Measurements from ENCODE around the gene BRAF. TPM values are rescaled to one million over a fixed set of nuclear protein-coding genes. Genes with fewer than 3 reads are reported as not detected.

The BRAF gene
- total and polyA plus RNA-seq, 2 donors from 2014 or later = 8.0 to 43.9 TPM

DNA sequence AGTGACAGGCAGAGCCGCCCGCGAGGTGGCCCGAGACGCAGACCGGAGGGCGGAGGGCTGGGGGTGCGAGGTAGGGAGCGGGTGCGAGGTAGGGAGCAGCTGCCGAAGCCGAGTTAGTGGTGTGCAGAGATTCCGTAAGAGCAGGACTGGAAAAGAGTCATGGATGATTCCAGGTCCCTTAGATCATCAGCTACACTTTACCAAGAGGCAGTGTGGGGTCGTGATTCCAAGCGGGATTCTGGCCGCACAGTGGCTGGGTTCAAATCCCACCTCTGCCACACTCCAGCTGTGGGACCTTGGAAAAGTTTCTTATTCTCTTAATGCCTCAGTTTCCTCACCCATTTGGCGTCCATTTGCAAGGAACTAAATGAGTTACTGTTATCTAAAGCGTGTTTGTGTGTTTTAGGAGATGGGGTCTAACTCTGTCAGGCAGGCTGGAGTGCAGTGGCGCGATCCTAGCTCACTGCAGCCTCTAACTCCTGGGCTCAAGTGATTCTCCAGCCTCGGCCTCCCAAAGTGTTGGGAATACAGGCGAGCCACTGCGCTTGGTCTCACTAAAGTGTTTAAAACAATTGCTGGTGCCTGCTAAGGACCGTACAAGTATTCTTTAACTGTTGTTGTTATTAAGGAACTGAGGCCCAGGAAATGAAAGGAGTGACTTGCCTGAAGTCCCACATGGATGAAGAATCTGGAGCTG lies 227.1 kb downstream of the BRAF start:
- H3K4me3 ChIP-seq (ENCODE audit: low read length in 3 of 3) = peak overlapping the region; percentile 74 to 83 (median 81)
- no peak for DNase-seq
- H3K27ac ChIP-seq (ENCODE audit: low read depth in 2 of 2, low read length in 2 of 2) = peak overlapping the region in 1 of 2 donors; percentile 92
- no peaks in the 10 kb centered on the region for H3K27me3 ChIP-seq (ENCODE audit: control insufficient read depth, insufficient read depth, low read length)
- no peaks in the 10 kb centered on the region for H3K9me3 ChIP-seq (ENCODE audit: control insufficient read depth in 2 of 3, insufficient read depth in 1 of 3, low read length in 3 of 3)
- peaks cover 0 to 11% (median 9%) of the 10 kb centered on the region in 3 donors for H3K4me1 ChIP-seq (ENCODE audit: control insufficient read depth in 2 of 3, insufficient read depth in 2 of 3, low read depth in 1 of 3, low read length in 3 of 3)
- no peaks in the 10 kb centered on the region for H3K36me3 ChIP-seq (ENCODE audit: control insufficient read depth in 2 of 3, insufficient read depth in 3 of 3, low read length in 3 of 3)
- no peak for FAIRE-seq
- intact Hi-C loops (cut with DNase I) = no loop called here
- peak overlapping the region; percentile 1 to 85 (median 69) for H3K9ac ChIP-seq (ENCODE audit: low read length in 3 of 3)
- TF ChIP-seq, protein P1, sequence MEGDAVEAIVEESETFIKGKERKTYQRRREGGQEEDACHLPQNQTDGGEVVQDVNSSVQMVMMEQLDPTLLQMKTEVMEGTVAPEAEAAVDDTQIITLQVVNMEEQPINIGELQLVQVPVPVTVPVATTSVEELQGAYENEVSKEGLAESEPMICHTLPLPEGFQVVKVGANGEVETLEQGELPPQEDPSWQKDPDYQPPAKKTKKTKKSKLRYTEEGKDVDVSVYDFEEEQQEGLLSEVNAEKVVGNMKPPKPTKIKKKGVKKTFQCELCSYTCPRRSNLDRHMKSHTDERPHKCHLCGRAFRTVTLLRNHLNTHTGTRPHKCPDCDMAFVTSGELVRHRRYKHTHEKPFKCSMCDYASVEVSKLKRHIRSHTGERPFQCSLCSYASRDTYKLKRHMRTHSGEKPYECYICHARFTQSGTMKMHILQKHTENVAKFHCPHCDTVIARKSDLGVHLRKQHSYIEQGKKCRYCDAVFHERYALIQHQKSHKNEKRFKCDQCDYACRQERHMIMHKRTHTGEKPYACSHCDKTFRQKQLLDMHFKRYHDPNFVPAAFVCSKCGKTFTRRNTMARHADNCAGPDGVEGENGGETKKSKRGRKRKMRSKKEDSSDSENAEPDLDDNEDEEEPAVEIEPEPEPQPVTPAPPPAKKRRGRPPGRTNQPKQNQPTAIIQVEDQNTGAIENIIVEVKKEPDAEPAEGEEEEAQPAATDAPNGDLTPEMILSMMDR (IDR thresholded peaks at IDR 0.05; ENCODE audit: borderline replicate concordance, extremely low read depth, insufficient read depth) = no peak

DNA sequence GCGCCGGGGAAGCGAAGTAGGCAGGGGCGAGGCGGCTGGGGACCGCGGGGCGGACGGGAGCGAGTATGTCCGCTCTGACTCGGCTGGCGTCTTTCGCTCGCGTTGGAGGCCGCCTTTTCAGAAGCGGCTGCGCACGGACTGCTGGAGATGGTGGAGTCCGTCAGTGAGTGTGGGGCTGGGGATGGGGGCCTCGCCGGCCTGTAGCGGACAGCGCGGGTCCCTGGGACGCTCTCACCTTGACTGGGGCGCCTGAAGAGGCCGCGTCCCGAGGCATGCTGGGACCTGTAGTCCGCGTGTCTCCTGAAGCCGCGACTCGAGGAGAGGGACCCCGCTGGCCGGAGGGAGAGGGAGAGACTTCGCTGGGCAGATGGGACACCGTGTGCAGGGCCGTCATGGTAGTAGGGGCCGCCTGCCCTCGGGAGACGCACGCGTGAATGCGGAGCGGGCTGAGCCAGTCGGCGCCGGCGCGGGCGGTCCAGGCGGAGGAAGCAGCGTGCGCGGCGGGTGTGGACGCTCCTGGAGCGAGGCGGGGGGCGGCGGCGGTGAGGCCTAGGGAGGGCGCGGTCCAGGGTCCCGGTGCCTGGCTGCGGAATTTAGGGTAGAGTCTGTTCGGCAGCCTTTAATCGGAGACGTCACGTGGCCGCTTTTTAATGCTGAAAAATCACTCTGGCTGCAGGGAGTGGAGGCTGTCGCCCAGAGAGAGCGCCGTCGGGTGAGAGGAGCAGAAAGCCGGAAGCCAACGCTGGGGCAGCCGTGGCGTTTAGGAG lies 227.9 kb downstream of the BRAF start, which contains the start of gene NDUFB2:
Gene NDUFB2, plus strand, starts transcription at position 29 of the 767 bp plus-strand sequence. Its CDS starts 37 bp downstream, at position 66.
- Histone ChIP-seq H3K27ac (ENCODE audit: low read depth in 2 of 2, low read length in 2 of 2) (peak within 1 kb of the TSS; percentile 92 to 99), H3K27me3 (ENCODE audit: control insufficient read depth, insufficient read depth, low read length) (no peaks in the 10 kb centered on the region), H3K36me3 (ENCODE audit: control insufficient read depth in 2 of 3, insufficient read depth in 3 of 3, low read length in 3 of 3) (no peaks in the 10 kb centered on the region), H3K9ac (ENCODE audit: low read length in 3 of 3) (peak within 1 kb of the TSS; percentile 61 to 85 (median 69)), H3K4me3 (ENCODE audit: low read length in 3 of 3) (peak within 1 kb of the TSS; percentile 74 to 83 (median 81)), H3K9me3 (ENCODE audit: control insufficient read depth in 2 of 3, insufficient read depth in 1 of 3, low read length in 3 of 3) (no peaks in the 10 kb centered on the region), H3K4me1 (ENCODE audit: control insufficient read depth in 2 of 3, insufficient read depth in 2 of 3, low read depth in 1 of 3, low read length in 3 of 3) (peaks cover 0 to 11% (median 9%) of the 10 kb centered on the region in 3 donors)
- TF ChIP-seq, protein P1 (IDR thresholded peaks at IDR 0.05; ENCODE audit: borderline replicate concordance, extremely low read depth, insufficient read depth) = no peak
- DNase-seq = peak in 4 of 5 donors; percentile 90 to 95 (median 94)
- no peak for FAIRE-seq
- intact Hi-C loops (cut with DNase I) = no loop called here

DNA sequence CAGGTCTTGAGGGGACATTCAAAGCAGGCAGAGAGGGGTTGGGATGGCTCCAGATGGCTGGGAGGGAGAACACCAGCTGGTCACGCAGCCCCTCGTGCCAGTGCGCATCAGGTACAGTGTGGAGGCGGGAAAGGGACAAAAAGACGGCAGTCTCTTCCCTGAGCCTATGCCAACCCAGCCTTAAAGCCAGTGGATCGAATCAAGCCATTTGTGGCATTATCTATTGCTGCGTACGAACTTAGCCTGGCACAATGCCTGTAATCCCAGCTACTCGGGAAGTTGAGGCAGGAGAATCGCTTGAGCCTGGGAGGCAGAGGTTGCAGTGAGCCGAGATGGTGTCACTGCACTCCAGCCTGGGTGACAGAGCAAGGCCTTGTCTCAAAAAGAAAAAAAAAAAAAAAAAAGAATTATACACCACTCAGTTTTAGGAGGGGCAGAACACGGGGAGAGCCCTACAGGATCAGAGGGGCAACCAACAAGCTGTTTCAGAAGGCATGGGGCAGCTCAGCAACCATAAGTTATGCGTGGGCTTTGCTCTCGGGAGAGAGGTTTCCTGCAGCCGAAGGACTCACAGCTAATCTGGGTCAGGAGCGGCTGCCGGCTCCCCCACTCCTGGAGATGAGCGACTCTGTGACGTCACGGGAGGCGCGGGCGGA lies 228.6 kb downstream of the BRAF start:
- H3K36me3 ChIP-seq (ENCODE audit: control insufficient read depth in 2 of 3, insufficient read depth in 3 of 3, low read length in 3 of 3) = no peaks in the 10 kb centered on the region
- peak overlapping the region; percentile 57 to 85 (median 61) for H3K9ac ChIP-seq (ENCODE audit: low read length in 3 of 3)
- TF ChIP-seq, protein P1 (IDR thresholded peaks at IDR 0.05; ENCODE audit: borderline replicate concordance, extremely low read depth, insufficient read depth) = no peak
- H3K27ac ChIP-seq (ENCODE audit: low read depth in 2 of 2, low read length in 2 of 2) = peak overlapping the region; percentile 92 to 99
- peaks cover 0 to 11% (median 9%) of the 10 kb centered on the region in 3 donors for H3K4me1 ChIP-seq (ENCODE audit: control insufficient read depth in 2 of 3, insufficient read depth in 2 of 3, low read depth in 1 of 3, low read length in 3 of 3)
- H3K9me3 ChIP-seq (ENCODE audit: control insufficient read depth in 2 of 3, insufficient read depth in 1 of 3, low read length in 3 of 3) = no peaks in the 10 kb centered on the region
- peak overlapping the region; percentile 74 to 83 (median 81) for H3K4me3 ChIP-seq (ENCODE audit: low read length in 3 of 3)
- DNase-seq (peak; percentile 96 to 98 (median 98)), FAIRE-seq (no peak)
- intact Hi-C loops (cut with DNase I) = no loop called here
- H3K27me3 ChIP-seq (ENCODE audit: control insufficient read depth, insufficient read depth, low read length) = no peaks in the 10 kb centered on the region
